Neural cell (in vitro differentiated cells): ENCODE measurements around the gene PRIMA1. TPM values are rescaled to one million over a fixed set of nuclear protein-coding genes. Genes with fewer than 3 reads are reported as not detected.

Experiments
- H2AFZ ChIP-seq: fragments of 200-600, 300-800 bp; sonication (generic), shearing (Covaris generic); 2 replicates; pipeline ENCODE4 v1.6.0; 2014; ENCODE audit warnings: low read depth, mild to moderate bottlenecking, antibody characterized with exemption, low read length, moderate library complexity
- H3F3A ChIP-seq: fragments of 200-600 bp; shearing (Covaris generic); 2 replicates; pipeline ENCODE4 v1.6.1; 2016; ENCODE audit warnings: mild to moderate bottlenecking, moderate library complexity, mixed read lengths, antibody characterized with exemption, low read length; ENCODE audit not compliant: insufficient read depth, poor library complexity, severe bottlenecking
- H3K27ac ChIP-seq: fragments of 200-600, 300-800 bp; sonication (generic), shearing (Covaris generic); 2 replicates; pipeline ENCODE4 v1.5.1; 2014; ENCODE audit warnings: mild to moderate bottlenecking, low read length, moderate library complexity
- H3K27me3 ChIP-seq: fragments of 300-800, 200-600 bp; sonication (generic), shearing (Covaris generic); 2 replicates; pipeline ENCODE4 v1.6.0; 2014; ENCODE audit warnings: mild to moderate bottlenecking, low read depth, low read length, moderate library complexity; ENCODE audit not compliant: insufficient read depth
- H3K36me3 ChIP-seq: fragments of 300-800, 200-600 bp; sonication (generic), shearing (Covaris generic); 2 replicates; pipeline ENCODE4 v1.5.1; 2014; ENCODE audit warnings: mild to moderate bottlenecking, antibody characterized with exemption, low read length, moderate library complexity; ENCODE audit not compliant: insufficient read depth
- H3K4me2 ChIP-seq: fragments of 300-800, 200-600 bp; sonication (generic), shearing (Covaris generic); 2 replicates; pipeline ENCODE4 v1.6.0; 2014; ENCODE audit warnings: mild to moderate bottlenecking, low read length
- H3K4me3 ChIP-seq: fragments of 300-800, 200-600 bp; sonication (generic), shearing (Covaris generic); 2 replicates; pipeline ENCODE4 v1.5.1; 2014; ENCODE audit warnings: mild to moderate bottlenecking, low read length, moderate library complexity
- H3K79me2 ChIP-seq: fragments of 200-600 bp; shearing (Covaris generic); replicated peaks from 2 replicates; pipeline ENCODE4 v1.6.0; 2014; ENCODE audit warnings: mild to moderate bottlenecking, low read length, moderate library complexity; ENCODE audit not compliant: insufficient read depth
- H3K9ac ChIP-seq: fragments of 300-800, 200-600 bp; sonication (generic), shearing (Covaris generic); 2 replicates; pipeline ENCODE4 v1.6.1; 2016; ENCODE audit warnings: mild to moderate bottlenecking, low read length, mixed read lengths
- H3K9me2 ChIP-seq: fragments of 200-600 bp; shearing (Covaris generic); 2 replicates; pipeline ENCODE4 v1.6.1; 2016; ENCODE audit warnings: mild to moderate bottlenecking, low read length, mixed read lengths; ENCODE audit not compliant: insufficient read depth
- H3K9me3 ChIP-seq: fragments of 200-600, 300-800 bp; sonication (generic), shearing (Covaris generic); 2 replicates; pipeline ENCODE4 v1.6.1; 2016; ENCODE audit warnings: mild to moderate bottlenecking, mixed run types, low read length, moderate library complexity, mixed read lengths
- H4K20me1 ChIP-seq: fragments of 200-600 bp; shearing (Covaris generic); 2 replicates; pipeline ENCODE4 v1.6.1; 2016; ENCODE audit warnings: mild to moderate bottlenecking, mixed run types; ENCODE audit not compliant: insufficient read depth
- EP300 ChIP-seq: fragments of 450-650 bp; conservative IDR thresholded peaks from 2 replicates; pipeline ENCODE4 v1.6.1; 2014; ENCODE audit warnings: antibody characterized with exemption, mild to moderate bottlenecking, moderate library complexity; ENCODE audit not compliant: poor library complexity, severe bottlenecking
- EZH2 ChIP-seq: fragments of 200-600, 300-800 bp; shearing (Covaris generic), sonication (generic); IDR thresholded peaks from 2 replicates; pipeline ENCODE4 v1.6.1; 2014; ENCODE audit warnings: antibody characterized with exemption, low read length, borderline replicate concordance, mild to moderate bottlenecking; ENCODE audit not compliant: insufficient read depth, poor library complexity, severe bottlenecking
- MXI1 ChIP-seq: fragments of 450-650 bp; conservative IDR thresholded peaks from 2 replicates; pipeline ENCODE4 v1.6.1; 2014; ENCODE audit warnings: antibody characterized with exemption, mild to moderate bottlenecking; ENCODE audit not compliant: poor library complexity, severe bottlenecking
- POLR2AphosphoS5 ChIP-seq: IDR thresholded peaks from 2 replicates; pipeline ENCODE4 v1.6.1; 2012
- RAD21 ChIP-seq: fragments of 450-650 bp; conservative IDR thresholded peaks from 2 replicates; pipeline ENCODE4 v1.6.1; 2014; ENCODE audit warnings: antibody characterized with exemption, mild to moderate bottlenecking, moderate library complexity
- REST ChIP-seq: IDR thresholded peaks from 2 replicates; pipeline ENCODE4 v1.6.1; 2012; ENCODE audit warnings: borderline replicate concordance
- SMC3 ChIP-seq: fragments of 450-650 bp; conservative IDR thresholded peaks from 2 replicates; pipeline ENCODE4 v1.6.1; 2014; ENCODE audit warnings: antibody characterized with exemption, mild to moderate bottlenecking, moderate library complexity; ENCODE audit not compliant: poor library complexity
- TAF1 ChIP-seq: IDR thresholded peaks from 2 replicates; pipeline ENCODE4 v1.6.1; 2012; ENCODE audit warnings: low read depth
- polyA plus RNA-seq: library from polyadenylated mRNA; depleted of rRNA; stranded (reverse); fragments of >200 nt; gene quantifications from 2 replicates; pipeline ENCODE4 v1.2.3, GENCODE V29; 2014
- TF ChIP-seq, protein P1 (sequence below): fragments of 450-650 bp; IDR thresholded peaks from 2 replicates; pipeline ENCODE4 v1.5.1; 2014; ENCODE audit warnings: antibody characterized with exemption, mild to moderate bottlenecking, moderate library complexity; ENCODE audit not compliant: poor library complexity, severe bottlenecking

Gene PRIMA1
- polyA plus RNA-seq, 1 donor from 2014 or later: not detected

DNA sequence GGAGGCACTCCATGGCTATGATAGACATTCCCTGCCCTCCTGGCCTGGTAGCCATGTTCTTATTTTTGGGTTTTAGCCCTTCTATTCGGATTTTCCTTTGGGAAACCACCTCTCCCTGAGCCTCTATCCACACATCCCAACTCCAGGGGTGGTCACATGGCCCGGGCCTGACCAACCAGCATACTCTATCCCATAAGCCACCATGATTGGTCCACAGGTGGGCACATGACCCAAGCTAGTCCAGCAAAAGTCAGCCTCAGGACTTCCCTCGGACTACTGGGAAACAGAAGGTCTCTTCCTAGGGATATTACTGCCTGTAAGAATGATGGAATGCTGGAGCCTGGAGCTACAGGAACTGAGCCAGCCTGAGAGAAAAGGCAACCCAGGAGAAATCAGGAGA is 12.5 kb downstream of the PRIMA1 start:
- Histone ChIP-seq H4K20me1 (no peaks in the 10 kb centered on the region), H3K36me3 (no peaks in the 10 kb centered on the region), H3K27ac (no peak overlapping the region), H3F3A (no peaks in the 10 kb centered on the region), H3K4me3 (no peak overlapping the region), H3K79me2 (no peaks in the 10 kb centered on the region), H2AFZ (no peak overlapping the region), H3K9ac (no peak overlapping the region), H3K9me3 (no peaks in the 10 kb centered on the region), H3K27me3 (no peaks in the 10 kb centered on the region), H3K4me2 (no peak overlapping the region), H3K9me2 (no peaks in the 10 kb centered on the region)
- TF ChIP-seq EP300 (no peak), TAF1 (no peak), REST (no peak), POLR2AphosphoS5 (no peak), EZH2 (no peak), SMC3 (no peak), MXI1 (no peak), RAD21 (no peak)
- TF ChIP-seq, protein P1, sequence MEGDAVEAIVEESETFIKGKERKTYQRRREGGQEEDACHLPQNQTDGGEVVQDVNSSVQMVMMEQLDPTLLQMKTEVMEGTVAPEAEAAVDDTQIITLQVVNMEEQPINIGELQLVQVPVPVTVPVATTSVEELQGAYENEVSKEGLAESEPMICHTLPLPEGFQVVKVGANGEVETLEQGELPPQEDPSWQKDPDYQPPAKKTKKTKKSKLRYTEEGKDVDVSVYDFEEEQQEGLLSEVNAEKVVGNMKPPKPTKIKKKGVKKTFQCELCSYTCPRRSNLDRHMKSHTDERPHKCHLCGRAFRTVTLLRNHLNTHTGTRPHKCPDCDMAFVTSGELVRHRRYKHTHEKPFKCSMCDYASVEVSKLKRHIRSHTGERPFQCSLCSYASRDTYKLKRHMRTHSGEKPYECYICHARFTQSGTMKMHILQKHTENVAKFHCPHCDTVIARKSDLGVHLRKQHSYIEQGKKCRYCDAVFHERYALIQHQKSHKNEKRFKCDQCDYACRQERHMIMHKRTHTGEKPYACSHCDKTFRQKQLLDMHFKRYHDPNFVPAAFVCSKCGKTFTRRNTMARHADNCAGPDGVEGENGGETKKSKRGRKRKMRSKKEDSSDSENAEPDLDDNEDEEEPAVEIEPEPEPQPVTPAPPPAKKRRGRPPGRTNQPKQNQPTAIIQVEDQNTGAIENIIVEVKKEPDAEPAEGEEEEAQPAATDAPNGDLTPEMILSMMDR: no peak

DNA sequence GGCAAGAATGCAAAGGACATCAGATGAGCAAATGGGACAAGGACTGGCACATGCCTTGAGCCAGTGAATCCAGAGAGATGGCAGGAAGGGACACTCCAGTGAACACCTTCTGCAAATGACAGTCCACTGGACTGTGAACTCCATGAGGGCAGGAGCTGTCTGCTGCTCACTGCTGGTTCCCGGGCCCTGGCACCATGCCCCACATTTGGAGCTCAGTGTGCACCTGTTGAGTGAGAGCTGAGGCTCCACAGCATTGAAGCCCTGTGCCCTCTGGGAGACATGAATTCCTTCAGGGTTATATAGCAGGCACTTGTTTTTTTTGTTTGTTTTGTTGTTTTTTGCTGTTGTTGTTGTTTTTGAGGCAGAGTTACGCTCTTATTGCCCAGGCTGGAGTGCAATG is 13.1 kb downstream of the PRIMA1 start:
- Histone ChIP-seq H3K79me2 (no peaks in the 10 kb centered on the region), H3K9me2 (no peaks in the 10 kb centered on the region), H4K20me1 (no peaks in the 10 kb centered on the region), H3F3A (no peaks in the 10 kb centered on the region), H3K9me3 (no peaks in the 10 kb centered on the region), H2AFZ (no peak overlapping the region), H3K4me3 (no peak overlapping the region), H3K9ac (no peak overlapping the region), H3K27ac (no peak overlapping the region), H3K27me3 (no peaks in the 10 kb centered on the region), H3K4me2 (no peak overlapping the region), H3K36me3 (no peaks in the 10 kb centered on the region)
- TF ChIP-seq, protein P1: no peak
- no peak for TF ChIP-seq EP300
- TF ChIP-seq POLR2AphosphoS5: no peak
- TF ChIP-seq SMC3: no peak
- no peak for TF ChIP-seq REST
- no peak for TF ChIP-seq MXI1
- no peak for TF ChIP-seq EZH2
- no peak for TF ChIP-seq RAD21
- TF ChIP-seq TAF1: no peak
